HepG2 (cell line): ENCODE measurements around the gene MAP1LC3B. TPM values are rescaled to one million over a fixed set of nuclear protein-coding genes. Genes with fewer than 3 reads are reported as not detected.

ENCODE experiments used
- AHR ChIP-seq: IDR thresholded peaks from 2 replicates; pipeline ENCODE4 v1.6.1; 2018; ENCODE audit warnings: missing genetic modification reagents, missing compliant biosample characterization
- CHD2 ChIP-seq: IDR thresholded peaks from 2 replicates; pipeline ENCODE4 v1.6.1; 2011; ENCODE audit warnings: low read depth, low read length, improper control_type of control experiment
- DNMT1 ChIP-seq: sonication (generic); formaldehyde crosslinking; IDR thresholded peaks from 2 replicates; pipeline ENCODE4 v1.5.1; 2020; ENCODE audit warnings: mild to moderate bottlenecking, missing genetic modification reagents
- GABPA ChIP-seq, 2 experiments: IDR thresholded peaks; 2 replicates each; pipeline ENCODE4 v1.6.1; 2011 to 2016; ENCODE audit warnings: low read depth in 2 of 2, low read length in 1 of 2, missing biosample characterization in 1 of 2, missing genetic modification characterization in 1 of 2
- KMT2A ChIP-seq: sonication (generic); formaldehyde crosslinking; IDR thresholded peaks from 2 replicates; pipeline ENCODE4 v1.4.0; 2020; ENCODE audit warnings: missing genetic modification reagents
- MTA1 ChIP-seq: sonication (generic); formaldehyde crosslinking; IDR thresholded peaks from 2 replicates; pipeline ENCODE4 v1.4.0; 2020; ENCODE audit warnings: missing genetic modification reagents, mild to moderate bottlenecking, borderline replicate concordance
- ZEB1 ChIP-seq: IDR thresholded peaks from 2 replicates; pipeline ENCODE4 v1.6.1; 2012; ENCODE audit warnings: mild to moderate bottlenecking, low read depth, inconsistent platforms; ENCODE audit not compliant: insufficient replicate concordance
- ZMYM4 ChIP-seq: sonication (generic); formaldehyde crosslinking; IDR thresholded peaks from 2 replicates; pipeline ENCODE4 v1.8.1; 2023; ENCODE audit warnings: mild to moderate bottlenecking, missing genetic modification reagents
- ZNF143 ChIP-seq: sonication (generic); formaldehyde crosslinking; IDR thresholded peaks from 2 replicates; pipeline ENCODE4 v1.4.0; 2020; ENCODE audit warnings: missing genetic modification reagents
- ZNF331 ChIP-seq: sonication (generic); formaldehyde crosslinking; IDR thresholded peaks from 2 replicates; pipeline ENCODE4 v1.4.0; 2020; ENCODE audit warnings: missing genetic modification reagents
- ZNF530 ChIP-seq: sonication (generic); formaldehyde crosslinking; IDR thresholded peaks from 2 replicates; pipeline ENCODE4 v1.5.0; 2020; ENCODE audit warnings: low read depth, mild to moderate bottlenecking, missing genetic modification reagents
- ZNF552 ChIP-seq: sonication (generic); formaldehyde crosslinking; IDR thresholded peaks from 2 replicates; pipeline ENCODE4 v1.9.0; 2022; ENCODE audit warnings: missing genetic modification reagents, mild to moderate bottlenecking, borderline replicate concordance
- ZNF709 ChIP-seq: sonication (generic); formaldehyde crosslinking; IDR thresholded peaks from 2 replicates; pipeline ENCODE4 v1.5.0; 2020; ENCODE audit warnings: mild to moderate bottlenecking, missing genetic modification reagents
- polyA plus RNA-seq, 8 experiments: library from polyadenylated mRNA; depleted of rRNA in 3 of 8; stranded (reverse) in 7 of 8; unstranded in 1 of 8; fragments of >200 nt; fragmentation: Illumina TruSeq in 4 of 8; extraction: Trizol in 4 of 8; gene quantifications; 2 replicates each; pipeline versions ENCODE4 v1.2.1 to v1.2.3, GENCODE V29; 2011 to 2016; ENCODE audit warnings: low read depth in 4 of 8, missing spikeins in 1 of 8, mixed read lengths in 1 of 8; ENCODE audit not compliant: insufficient read depth in 1 of 8
- total RNA-seq, 5 experiments: library from RNA; depleted of rRNA; stranded (reverse); fragments of >200 nt; fragmentation: Illumina TruSeq; extraction: Trizol; gene quantifications; 2 replicates each; pipeline ENCODE4 v1.2.3, GENCODE V29; 2016; ENCODE audit warnings: low read depth in 1 of 5
- TF ChIP-seq, protein P1 (sequence below): IDR thresholded peaks from 2 replicates; pipeline ENCODE4 v1.6.1; 2016; ENCODE audit warnings: missing genetic modification reagents, missing compliant biosample characterization
- TF ChIP-seq, protein P2 (sequence below): sonication (generic); formaldehyde crosslinking; conservative IDR thresholded peaks from 2 replicates; pipeline ENCODE4 v1.8.1; 2023; ENCODE audit warnings: missing genetic modification reagents
- TF ChIP-seq, protein P3 (sequence below): sonication (generic); formaldehyde crosslinking; IDR thresholded peaks from 2 replicates; pipeline ENCODE4 v1.5.0; 2020; ENCODE audit warnings: mild to moderate bottlenecking, missing genetic modification reagents, borderline replicate concordance

The MAP1LC3B gene
- total and polyA plus RNA-seq, 2 of the 13 experiments (the other 11 are each of a cell fraction or from before 2014, with no cell fraction given), result 15.7 to 37.4 TPM

DNA sequence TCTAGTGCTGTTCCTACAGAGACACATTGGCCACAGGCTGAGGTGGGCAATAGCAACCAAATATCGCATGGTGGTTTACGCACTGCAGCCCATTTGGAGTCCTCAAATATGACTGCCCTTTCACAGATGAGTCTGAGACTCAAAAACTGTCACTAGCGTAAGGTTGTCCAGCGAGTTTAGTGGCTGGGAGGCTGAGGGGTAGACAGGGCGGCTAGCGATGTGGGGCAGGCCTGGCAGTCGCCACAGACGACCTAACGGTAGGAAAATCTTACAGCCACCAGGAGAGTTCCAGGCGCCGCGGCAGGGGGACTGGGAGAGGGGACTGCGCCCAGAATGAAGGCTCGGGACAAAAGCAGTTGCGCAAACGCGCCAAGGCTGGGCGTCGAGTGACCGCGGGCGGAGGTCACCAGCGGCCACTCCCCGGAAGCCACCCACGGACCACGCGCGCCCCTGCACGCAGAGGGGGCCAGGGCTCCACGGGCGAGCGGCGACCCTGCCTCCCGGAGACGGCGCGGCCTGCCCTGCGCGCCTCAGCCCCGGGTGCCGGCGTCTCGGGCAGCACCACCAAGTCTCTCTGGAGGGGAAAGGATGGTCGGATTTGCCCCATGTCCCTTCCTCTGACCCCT lies 699 bp upstream of the MAP1LC3B start (continued):
- TF ChIP-seq GABPA (IDR thresholded peaks at IDR 0.05; ENCODE audit: low read depth, low read length) (no peak), GABPA (CRISPR knock-in tag; IDR thresholded peaks at IDR 0.05; ENCODE audit: low read depth) (no peak), CHD2 (no peak), DNMT1 (no peak), KMT2A (CRISPR knock-in tag) (peak; percentile 14; the same call in 1 of the 2 replicates), ZNF709 (CRISPR knock-in tag) (no peak), ZMYM4 (CRISPR knock-in tag) (no peak), ZEB1 (no peak), ZNF331 (no peak), AHR (CRISPR knock-in tag) (peak; percentile 15; the same call in 1 of the 2 replicates), MTA1 (CRISPR knock-in tag) (no peak), ZNF143 (CRISPR knock-in tag) (no peak), ZNF552 (CRISPR knock-in tag) (no peak), ZNF530 (CRISPR knock-in tag) (0 out of 2 replicates have a peak, but pooled peaks have one; percentile 79)
- TF ChIP-seq, protein P1, sequence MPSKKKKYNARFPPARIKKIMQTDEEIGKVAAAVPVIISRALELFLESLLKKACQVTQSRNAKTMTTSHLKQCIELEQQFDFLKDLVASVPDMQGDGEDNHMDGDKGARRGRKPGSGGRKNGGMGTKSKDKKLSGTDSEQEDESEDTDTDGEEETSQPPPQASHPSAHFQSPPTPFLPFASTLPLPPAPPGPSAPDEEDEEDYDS (CRISPR knock-in tag), result no peak
- TF ChIP-seq, protein P2, sequence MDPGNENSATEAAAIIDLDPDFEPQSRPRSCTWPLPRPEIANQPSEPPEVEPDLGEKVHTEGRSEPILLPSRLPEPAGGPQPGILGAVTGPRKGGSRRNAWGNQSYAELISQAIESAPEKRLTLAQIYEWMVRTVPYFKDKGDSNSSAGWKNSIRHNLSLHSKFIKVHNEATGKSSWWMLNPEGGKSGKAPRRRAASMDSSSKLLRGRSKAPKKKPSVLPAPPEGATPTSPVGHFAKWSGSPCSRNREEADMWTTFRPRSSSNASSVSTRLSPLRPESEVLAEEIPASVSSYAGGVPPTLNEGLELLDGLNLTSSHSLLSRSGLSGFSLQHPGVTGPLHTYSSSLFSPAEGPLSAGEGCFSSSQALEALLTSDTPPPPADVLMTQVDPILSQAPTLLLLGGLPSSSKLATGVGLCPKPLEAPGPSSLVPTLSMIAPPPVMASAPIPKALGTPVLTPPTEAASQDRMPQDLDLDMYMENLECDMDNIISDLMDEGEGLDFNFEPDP (CRISPR knock-in tag), result no peak
- TF ChIP-seq, protein P3, sequence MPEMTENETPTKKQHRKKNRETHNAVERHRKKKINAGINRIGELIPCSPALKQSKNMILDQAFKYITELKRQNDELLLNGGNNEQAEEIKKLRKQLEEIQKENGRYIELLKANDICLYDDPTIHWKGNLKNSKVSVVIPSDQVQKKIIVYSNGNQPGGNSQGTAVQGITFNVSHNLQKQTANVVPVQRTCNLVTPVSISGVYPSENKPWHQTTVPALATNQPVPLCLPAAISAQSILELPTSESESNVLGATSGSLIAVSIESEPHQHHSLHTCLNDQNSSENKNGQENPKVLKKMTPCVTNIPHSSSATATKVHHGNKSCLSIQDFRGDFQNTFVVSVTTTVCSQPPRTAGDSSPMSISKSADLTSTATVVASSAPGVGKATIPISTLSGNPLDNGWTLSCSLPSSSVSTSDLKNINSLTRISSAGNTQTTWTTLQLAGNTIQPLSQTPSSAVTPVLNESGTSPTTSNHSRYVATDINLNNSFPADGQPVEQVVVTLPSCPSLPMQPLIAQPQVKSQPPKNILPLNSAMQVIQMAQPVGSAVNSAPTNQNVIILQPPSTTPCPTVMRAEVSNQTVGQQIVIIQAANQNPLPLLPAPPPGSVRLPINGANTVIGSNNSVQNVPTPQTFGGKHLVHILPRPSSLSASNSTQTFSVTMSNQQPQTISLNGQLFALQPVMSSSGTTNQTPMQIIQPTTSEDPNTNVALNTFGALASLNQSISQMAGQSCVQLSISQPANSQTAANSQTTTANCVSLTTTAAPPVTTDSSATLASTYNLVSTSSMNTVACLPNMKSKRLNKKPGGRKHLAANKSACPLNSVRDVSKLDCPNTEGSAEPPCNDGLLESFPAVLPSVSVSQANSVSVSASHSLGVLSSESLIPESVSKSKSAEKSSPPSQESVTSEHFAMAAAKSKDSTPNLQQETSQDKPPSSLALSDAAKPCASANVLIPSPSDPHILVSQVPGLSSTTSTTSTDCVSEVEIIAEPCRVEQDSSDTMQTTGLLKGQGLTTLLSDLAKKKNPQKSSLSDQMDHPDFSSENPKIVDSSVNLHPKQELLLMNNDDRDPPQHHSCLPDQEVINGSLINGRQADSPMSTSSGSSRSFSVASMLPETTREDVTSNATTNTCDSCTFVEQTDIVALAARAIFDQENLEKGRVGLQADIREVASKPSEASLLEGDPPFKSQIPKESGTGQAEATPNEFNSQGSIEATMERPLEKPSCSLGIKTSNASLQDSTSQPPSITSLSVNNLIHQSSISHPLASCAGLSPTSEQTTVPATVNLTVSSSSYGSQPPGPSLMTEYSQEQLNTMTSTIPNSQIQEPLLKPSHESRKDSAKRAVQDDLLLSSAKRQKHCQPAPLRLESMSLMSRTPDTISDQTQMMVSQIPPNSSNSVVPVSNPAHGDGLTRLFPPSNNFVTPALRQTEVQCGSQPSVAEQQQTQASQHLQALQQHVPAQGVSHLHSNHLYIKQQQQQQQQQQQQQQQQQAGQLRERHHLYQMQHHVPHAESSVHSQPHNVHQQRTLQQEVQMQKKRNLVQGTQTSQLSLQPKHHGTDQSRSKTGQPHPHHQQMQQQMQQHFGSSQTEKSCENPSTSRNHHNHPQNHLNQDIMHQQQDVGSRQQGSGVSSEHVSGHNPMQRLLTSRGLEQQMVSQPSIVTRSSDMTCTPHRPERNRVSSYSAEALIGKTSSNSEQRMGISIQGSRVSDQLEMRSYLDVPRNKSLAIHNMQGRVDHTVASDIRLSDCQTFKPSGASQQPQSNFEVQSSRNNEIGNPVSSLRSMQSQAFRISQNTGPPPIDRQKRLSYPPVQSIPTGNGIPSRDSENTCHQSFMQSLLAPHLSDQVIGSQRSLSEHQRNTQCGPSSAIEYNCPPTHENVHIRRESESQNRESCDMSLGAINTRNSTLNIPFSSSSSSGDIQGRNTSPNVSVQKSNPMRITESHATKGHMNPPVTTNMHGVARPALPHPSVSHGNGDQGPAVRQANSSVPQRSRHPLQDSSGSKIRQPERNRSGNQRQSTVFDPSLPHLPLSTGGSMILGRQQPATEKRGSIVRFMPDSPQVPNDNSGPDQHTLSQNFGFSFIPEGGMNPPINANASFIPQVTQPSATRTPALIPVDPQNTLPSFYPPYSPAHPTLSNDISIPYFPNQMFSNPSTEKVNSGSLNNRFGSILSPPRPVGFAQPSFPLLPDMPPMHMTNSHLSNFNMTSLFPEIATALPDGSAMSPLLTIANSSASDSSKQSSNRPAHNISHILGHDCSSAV (CRISPR knock-in tag), result no peak
